PC-9 (cell line): ENCODE measurements around the gene LRRC4C.

Experiments
- EZH2 ChIP-seq: fragments of 200-600 bp; sonication (generic); IDR thresholded peaks from 2 replicates; pipeline ENCODE4 v1.8.0; 2017; ENCODE audit warnings: antibody characterized with exemption, low read depth
- TF ChIP-seq, protein P1 (sequence below): fragments of 200-600 bp; sonication (generic); conservative IDR thresholded peaks from 2 replicates; pipeline ENCODE4 v1.6.1; 2017; ENCODE audit warnings: mixed run types, antibody characterized with exemption, mild to moderate bottlenecking, moderate library complexity

DNA sequence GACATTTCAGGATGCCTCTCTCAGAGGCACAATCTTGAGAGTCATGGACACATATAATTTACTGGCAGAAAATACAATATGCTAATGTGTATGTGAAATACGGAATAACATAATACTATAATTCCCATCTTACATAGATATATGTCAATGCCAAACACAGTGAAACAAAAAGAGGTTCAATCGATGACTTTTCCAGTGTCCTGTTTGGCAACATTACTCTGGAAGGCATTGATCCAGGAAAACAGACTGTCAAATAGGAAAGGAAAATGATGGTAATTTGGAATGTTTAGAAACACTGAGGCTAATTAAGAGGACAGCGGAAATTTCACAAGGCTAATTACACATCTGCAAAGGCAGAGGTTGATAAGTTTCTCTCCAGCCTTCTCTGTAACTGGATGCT lies 942.3 kb downstream of the LRRC4C start:
- TF ChIP-seq, protein P1, sequence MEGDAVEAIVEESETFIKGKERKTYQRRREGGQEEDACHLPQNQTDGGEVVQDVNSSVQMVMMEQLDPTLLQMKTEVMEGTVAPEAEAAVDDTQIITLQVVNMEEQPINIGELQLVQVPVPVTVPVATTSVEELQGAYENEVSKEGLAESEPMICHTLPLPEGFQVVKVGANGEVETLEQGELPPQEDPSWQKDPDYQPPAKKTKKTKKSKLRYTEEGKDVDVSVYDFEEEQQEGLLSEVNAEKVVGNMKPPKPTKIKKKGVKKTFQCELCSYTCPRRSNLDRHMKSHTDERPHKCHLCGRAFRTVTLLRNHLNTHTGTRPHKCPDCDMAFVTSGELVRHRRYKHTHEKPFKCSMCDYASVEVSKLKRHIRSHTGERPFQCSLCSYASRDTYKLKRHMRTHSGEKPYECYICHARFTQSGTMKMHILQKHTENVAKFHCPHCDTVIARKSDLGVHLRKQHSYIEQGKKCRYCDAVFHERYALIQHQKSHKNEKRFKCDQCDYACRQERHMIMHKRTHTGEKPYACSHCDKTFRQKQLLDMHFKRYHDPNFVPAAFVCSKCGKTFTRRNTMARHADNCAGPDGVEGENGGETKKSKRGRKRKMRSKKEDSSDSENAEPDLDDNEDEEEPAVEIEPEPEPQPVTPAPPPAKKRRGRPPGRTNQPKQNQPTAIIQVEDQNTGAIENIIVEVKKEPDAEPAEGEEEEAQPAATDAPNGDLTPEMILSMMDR, result no peak
- TF ChIP-seq EZH2, result no peak
